Vagina (tissue), 2 donors: Measurements from ENCODE around the gene SLBP.

Experiments used
- CTCF ChIP-seq, 3 experiments: fragments of 450-650 bp in 2 of 3; fragments of 200-600 bp in 1 of 3; sonication (generic) in 1 of 3; IDR thresholded peaks; one replicate each; pipeline ENCODE4 v1.5.1; 2017 to 2019; ENCODE audit warnings: antibody characterized with exemption in 3 of 3, mild to moderate bottlenecking in 2 of 3, moderate library complexity in 2 of 3
- POLR2A ChIP-seq, 2 donors: fragments of 450-650 bp; IDR thresholded peaks; one replicate each; pipeline ENCODE4 v1.6.1; 2017; ENCODE audit warnings: antibody characterized with exemption in 2 of 2, mild to moderate bottlenecking in 2 of 2, moderate library complexity in 2 of 2
- POLR2AphosphoS5 ChIP-seq, 2 donors: sonication (generic); formaldehyde crosslinking; IDR thresholded peaks; one replicate each; pipeline ENCODE4 v1.9.0; 2017; ENCODE audit warnings: antibody characterized with exemption in 2 of 2, mild to moderate bottlenecking in 2 of 2, low read depth in 1 of 2; ENCODE audit not compliant: insufficient read depth in 1 of 2

- TF ChIP-seq CTCF (IDR thresholded peaks at IDR 0.05): no peak
- no peak for TF ChIP-seq POLR2A (IDR thresholded peaks at IDR 0.05)
- TF ChIP-seq POLR2AphosphoS5 (IDR thresholded peaks at IDR 0.05; ENCODE audit: insufficient read depth in 1 of 2, low read depth in 1 of 2): no peak
Observed at GRCh38 chr4:1656986-1657385, 55.1 kb downstream of the SLBP start.
